ENCODE data around the gene RCHY1.

GRCh38 chr4:75470738-75471137 is 43.5 kb downstream of the RCHY1 start:
- TF ChIP-seq CTCF (IDR thresholded peaks at IDR 0.05; ENCODE audit: insufficient read depth, low read length) (no peak), POLR2AphosphoS5 (IDR thresholded peaks at IDR 0.05; ENCODE audit: low read depth) (no peak), REST (IDR thresholded peaks at IDR 0.05; ENCODE audit: insufficient replicate concordance, low read depth) (no peak), SPI1 (IDR thresholded peaks at IDR 0.05; ENCODE audit: borderline replicate concordance, low read depth) (no peak)
